Measurements from ENCODE around the gene GATD1.

GATD1 gene

DNA sequence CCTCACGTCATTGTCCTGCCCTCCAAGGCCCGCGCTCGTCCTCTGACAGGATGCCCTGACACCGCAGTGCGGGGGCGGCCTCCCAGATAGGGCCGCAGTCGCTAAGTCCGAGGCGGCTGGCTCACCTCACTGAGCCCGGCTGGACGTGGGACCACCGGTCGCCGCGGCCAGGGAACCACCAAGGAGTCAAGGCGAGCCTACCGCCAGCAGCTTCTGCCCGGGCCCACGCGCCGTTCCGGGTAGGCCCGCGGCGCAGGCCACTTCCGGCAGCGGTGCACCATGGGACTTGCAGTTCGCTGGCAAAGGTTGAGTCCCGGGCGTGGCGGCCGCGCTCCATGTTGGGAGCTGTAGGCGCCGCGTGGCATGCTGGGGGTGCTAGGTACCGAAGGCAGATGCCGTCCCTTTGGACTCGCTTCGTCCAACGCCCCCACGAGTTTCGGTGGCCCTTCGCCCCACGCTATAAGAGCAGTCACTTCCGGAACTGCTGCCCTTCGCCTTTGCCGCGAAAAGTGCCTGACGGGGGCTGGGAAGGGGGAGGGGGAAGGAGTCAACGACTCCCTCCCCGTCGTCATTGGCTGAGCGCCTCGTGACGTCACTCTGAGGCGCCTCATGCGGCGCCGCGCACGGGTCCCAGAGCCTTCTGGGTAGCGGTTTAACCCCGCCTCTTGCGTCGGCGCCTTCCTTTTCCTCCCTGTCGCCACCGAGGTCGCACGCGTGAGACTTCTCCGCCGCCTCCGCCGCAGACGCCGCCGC, 32.2 kb upstream of the GATD1 start, which contains the start of gene RPLP2:
Gene RPLP2 (plus strand): TSS at position 681 of the 753 bp plus-strand sequence. CDS start 268 bp downstream, outside the sequence.
- TF ChIP-seq, protein P1, sequence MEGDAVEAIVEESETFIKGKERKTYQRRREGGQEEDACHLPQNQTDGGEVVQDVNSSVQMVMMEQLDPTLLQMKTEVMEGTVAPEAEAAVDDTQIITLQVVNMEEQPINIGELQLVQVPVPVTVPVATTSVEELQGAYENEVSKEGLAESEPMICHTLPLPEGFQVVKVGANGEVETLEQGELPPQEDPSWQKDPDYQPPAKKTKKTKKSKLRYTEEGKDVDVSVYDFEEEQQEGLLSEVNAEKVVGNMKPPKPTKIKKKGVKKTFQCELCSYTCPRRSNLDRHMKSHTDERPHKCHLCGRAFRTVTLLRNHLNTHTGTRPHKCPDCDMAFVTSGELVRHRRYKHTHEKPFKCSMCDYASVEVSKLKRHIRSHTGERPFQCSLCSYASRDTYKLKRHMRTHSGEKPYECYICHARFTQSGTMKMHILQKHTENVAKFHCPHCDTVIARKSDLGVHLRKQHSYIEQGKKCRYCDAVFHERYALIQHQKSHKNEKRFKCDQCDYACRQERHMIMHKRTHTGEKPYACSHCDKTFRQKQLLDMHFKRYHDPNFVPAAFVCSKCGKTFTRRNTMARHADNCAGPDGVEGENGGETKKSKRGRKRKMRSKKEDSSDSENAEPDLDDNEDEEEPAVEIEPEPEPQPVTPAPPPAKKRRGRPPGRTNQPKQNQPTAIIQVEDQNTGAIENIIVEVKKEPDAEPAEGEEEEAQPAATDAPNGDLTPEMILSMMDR (IDR thresholded peaks at IDR 0.05) = no peak

DNA sequence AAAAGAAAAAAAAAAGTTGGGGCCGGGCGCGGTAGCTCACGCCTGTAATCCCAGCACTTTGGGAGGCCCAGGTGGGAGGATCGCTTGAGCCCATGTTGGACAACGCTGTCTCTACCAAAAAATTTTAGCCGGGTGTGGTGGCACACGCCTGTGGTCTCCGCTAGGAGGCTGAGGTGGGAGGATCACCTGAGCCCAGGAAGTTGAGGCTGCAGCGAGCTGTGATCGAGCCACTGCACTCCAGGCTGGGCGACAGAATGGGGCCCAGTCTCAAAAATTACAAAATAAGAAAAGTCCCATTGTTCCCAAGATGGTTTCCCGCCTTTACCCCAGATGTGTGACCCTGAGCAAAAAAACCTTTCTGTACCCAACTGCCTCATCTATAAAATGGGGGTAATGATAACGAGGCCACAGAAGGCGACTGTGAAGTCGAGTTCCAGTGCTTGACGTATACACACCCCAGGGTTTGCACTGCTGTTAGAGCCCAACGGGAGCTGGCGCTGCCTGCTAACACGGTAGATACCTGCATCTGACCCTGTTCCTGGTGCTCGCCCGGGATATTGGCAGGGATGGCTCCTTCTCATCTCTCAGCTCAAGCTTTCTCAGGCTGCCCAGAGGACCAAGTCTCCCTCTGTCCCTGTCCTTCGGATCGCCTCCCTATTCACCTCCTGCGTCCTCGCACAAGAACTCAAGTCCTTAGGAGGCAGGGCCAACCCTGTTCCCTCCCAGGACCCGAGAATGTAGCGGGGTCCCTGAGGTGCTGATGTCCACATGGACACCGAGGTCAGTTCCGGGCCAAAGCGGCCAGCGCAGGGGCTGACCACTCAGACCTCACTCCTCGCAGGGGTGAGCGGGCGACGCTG, 31.4 kb upstream of the GATD1 start:
- TF ChIP-seq, protein P1 (IDR thresholded peaks at IDR 0.05) = no peak

DNA sequence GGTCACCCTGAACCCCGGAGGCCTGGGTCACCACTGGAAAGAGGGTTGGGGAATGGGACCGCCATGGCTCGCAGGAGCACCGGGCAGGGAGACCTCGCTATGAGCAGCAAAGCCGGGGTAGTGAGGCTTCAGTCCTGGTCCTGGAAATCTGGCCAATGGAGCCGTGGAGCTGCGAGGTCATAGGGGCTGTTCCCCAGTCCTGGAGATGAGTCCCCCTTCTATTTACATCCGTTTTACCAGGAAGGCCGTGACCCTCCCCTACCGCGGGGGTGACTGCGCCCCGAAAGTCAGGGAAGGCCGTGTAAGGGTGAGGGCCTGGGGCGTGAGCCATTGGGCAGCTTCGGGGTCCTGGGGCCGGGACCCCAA, 27.3 kb upstream of the GATD1 start:
- TF ChIP-seq, protein P1 (IDR thresholded peaks at IDR 0.05) = no peak

DNA sequence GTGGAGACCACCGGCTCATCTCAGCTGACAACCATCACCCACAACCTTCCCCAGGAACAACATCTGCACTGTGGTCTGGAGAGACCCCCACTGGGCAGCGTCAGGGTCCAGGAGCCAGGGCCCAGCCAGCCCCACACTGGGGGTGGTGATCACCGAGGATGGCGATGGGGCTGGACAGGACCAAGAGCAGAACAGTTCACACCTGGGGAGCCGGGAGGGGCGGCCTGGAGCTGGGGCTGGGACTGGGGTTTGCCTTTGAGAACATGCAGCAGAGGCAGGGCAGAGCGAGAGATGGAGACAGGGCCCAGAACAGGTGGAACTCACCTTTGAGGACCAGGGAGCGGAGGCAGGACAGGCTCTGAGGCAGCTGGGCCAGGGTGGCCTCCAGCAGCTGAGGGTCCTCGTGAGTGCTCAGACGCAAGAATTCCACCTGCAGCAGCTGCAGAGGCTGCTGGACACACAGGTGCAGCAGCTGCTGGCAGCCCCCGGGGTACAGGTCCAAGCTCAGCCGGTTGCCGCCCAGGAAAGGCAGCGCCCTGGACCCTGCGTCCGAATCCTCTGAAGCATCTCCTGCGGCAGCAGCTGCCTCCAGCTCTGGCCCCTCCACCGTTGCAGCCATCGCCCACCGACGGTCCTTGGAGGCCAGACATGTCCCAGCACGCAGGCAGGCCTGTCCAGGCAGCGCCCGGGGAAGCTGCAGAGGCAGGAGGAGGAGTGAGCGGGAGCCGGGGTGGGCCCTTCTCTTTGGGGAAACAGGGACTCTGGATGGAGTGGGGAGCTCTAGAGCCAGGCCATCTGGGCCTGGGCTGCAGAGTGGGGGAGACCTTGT, 26.7 kb upstream of the GATD1 start:
- TF ChIP-seq, protein P1 (IDR thresholded peaks at IDR 0.05) = no peak

DNA sequence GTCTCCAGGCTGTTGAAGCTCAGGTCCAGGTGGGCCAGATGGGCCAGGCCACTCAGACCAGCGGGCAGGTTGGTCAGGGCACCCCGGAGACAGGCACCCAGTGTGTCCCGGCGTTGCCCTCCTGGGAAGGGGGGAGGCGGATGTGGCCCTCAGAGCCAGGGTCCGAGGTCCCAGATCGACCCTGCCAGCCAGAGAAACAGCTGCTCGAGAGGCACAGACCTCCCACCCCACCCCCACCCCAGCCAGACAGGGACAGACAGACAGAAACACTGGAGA, 26.1 kb upstream of the GATD1 start:
- TF ChIP-seq, protein P1 (IDR thresholded peaks at IDR 0.05) = no peak

GRCh38 chr11:802693-803466, 25.6 kb upstream of the GATD1 start:
- TF ChIP-seq, protein P1 (IDR thresholded peaks at IDR 0.05) = no peak
